ENCODE results near the gene MFAP4.

Gene MFAP4

DNA sequence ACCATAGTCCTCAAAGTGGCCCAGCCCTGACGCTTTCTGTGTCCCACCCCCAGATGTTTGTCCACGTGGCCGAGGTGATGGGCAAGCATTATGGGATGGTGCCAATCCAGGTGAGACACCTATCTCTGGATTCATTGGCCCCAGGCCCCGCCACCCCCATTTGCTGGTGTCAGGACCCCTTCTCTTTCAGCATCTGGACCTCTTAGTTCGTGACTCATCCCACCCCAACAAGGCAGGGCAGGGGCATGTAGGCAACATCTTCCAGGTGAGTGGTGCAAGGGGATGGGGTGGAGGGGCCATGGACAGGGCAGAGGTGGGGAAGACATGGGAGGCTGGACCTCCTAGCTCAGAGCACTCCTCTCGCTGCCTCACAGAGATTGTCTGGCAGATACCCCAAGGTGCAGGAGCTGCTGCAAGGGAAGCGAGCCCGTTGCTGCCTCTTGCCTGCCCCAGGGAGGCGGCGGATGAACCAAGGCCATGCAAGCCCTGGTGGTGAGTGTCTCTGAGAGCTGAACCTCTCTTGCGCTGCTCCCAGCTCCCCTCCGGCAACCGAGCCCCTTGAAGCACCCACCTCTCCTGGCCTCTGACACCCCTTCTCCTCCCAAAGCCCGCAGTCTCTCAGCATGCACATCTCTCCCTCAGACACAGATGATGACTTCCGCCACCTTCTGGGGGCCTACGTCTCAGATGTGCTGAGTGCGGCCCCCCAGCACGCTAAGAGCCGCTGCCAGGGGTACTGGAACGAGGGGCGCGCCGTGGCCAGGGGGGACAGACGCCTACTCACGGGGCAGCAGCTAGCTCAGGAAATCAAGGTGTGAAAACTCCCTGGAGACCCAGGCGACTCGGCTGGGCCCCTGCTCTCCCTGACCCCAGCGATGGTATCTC, 27.6 kb upstream of the MFAP4 start:
- Mint-ChIP-seq H3K9me3 (no peaks in the 10 kb centered on the region), H3K27me3 (no peaks in the 10 kb centered on the region), H3K27ac (no peak overlapping the region), H3K36me3 (ENCODE audit: low read depth) (no peaks in the 10 kb centered on the region), H3K4me3 (no peak overlapping the region), H3K4me1 (peaks cover 4% of the 10 kb centered on the region)
- ATAC-seq (no peak), DNase-seq (no peak)

GRCh38 chr17:19413761-19414160, 26.8 kb upstream of the MFAP4 start:
- DNase-seq (no peak), ATAC-seq (no peak)
- no peaks in the 10 kb centered on the region for H3K36me3 Mint-ChIP-seq (ENCODE audit: low read depth)
- H3K27me3 Mint-ChIP-seq: no peaks in the 10 kb centered on the region
- H3K9me3 Mint-ChIP-seq: no peaks in the 10 kb centered on the region
- peaks cover 6% of the 10 kb centered on the region for H3K4me1 Mint-ChIP-seq
- H3K4me3 Mint-ChIP-seq: no peak overlapping the region
- no peak overlapping the region for H3K27ac Mint-ChIP-seq

- DNase-seq (no peak), ATAC-seq (no peak)
- Mint-ChIP-seq H3K4me3 (no peak overlapping the region), H3K4me1 (peaks cover 2% of the 10 kb centered on the region), H3K9me3 (no peaks in the 10 kb centered on the region), H3K27me3 (no peaks in the 10 kb centered on the region), H3K36me3 (ENCODE audit: low read depth) (no peaks in the 10 kb centered on the region), H3K27ac (no peak overlapping the region)
Observed at GRCh38 chr17:19412984-19413383, 26.0 kb upstream of the MFAP4 start.

DNA sequence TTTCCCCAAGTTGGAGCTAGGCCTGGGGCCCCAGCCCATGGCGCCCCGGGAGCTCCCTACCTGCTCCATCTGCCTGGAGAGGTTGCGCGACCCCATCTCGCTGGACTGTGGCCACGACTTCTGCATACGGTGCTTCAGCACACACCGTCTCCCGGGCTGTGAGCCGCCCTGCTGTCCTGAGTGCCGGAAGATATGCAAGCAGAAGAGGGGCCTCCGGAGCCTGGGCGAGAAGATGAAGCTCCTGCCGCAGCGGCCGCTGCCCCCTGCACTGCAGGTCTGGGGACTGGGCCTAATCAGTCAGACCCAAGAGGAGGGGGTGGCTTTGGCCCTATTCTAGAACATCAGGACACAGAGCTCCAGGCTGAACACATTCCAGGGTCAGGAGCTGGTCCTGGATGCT, 25.5 kb upstream of the MFAP4 start:
- Mint-ChIP-seq H3K4me3 (no peak overlapping the region), H3K4me1 (peaks cover 2% of the 10 kb centered on the region), H3K27ac (no peak overlapping the region), H3K9me3 (no peaks in the 10 kb centered on the region), H3K27me3 (no peaks in the 10 kb centered on the region), H3K36me3 (ENCODE audit: low read depth) (no peaks in the 10 kb centered on the region)
- no peak for ATAC-seq
- no peak for DNase-seq

- ATAC-seq: no peak
- H3K4me1 Mint-ChIP-seq: peaks cover 2% of the 10 kb centered on the region
- no peaks in the 10 kb centered on the region for H3K9me3 Mint-ChIP-seq
Observed at GRCh38 chr17:19411631-19412030, 24.6 kb upstream of the MFAP4 start.

DNA sequence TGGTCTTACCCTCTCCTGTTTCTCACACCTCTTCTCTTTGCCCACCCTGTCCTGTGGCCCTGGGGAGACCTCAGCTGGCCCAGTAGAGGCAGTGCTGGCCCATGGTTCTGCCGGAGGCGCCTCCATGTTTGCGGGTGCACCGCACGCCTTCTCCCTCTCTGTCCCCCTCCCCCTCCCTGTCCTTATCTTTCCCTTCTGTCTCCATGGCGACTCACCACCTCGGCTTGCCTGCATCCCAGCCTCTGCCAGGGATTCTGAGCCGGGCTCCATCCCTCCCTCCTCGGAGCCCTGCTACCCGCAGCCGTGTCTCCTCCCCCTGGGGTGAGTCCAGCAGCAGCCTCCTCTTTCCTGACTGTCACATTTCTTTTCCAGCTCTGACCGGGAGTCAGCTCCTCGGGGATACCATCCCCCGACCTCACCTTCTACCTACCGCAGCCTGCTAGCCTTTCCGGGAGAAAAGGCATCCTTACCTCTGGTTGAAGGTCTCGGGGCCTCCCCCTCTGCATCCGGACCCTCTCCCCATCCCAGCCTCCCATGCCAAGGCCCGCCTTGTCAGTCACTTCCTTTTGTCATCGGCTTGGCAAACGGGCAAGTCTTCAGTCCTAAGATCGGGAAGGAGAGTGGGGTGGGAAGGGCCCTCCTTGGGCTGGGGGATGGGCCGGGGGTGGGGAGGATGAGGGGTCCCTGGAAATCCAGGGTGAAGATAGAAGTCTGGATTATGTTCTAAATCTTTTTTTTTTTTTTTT, 24.1 kb upstream of the MFAP4 start, which contains the start of gene RNF112:
RNF112 (plus strand) TSS at position 358 of the 746 bp plus-strand sequence; CDS start at position 535, 177 bp downstream.
- H3K4me3 Mint-ChIP-seq: no peak within 1 kb of the TSS
- no peak within 1 kb of the TSS for H3K27ac Mint-ChIP-seq
- DNase-seq: no peak
- no peaks in the 10 kb centered on the region for H3K27me3 Mint-ChIP-seq
- ATAC-seq: no peak
- no peaks in the 10 kb centered on the region for H3K9me3 Mint-ChIP-seq
- peaks cover 2% of the 10 kb centered on the region for H3K4me1 Mint-ChIP-seq
- H3K36me3 Mint-ChIP-seq (ENCODE audit: low read depth): no peaks in the 10 kb centered on the region

More at GRCh38 chr17:19411631-19412030, 24.6 kb upstream of the MFAP4 start:
- DNase-seq: no peak
- H3K36me3 Mint-ChIP-seq (ENCODE audit: low read depth): no peaks in the 10 kb centered on the region
- H3K4me3 Mint-ChIP-seq: no peak overlapping the region
- H3K27me3 Mint-ChIP-seq: no peaks in the 10 kb centered on the region
- H3K27ac Mint-ChIP-seq: no peak overlapping the region

- no peak for DNase-seq
- Mint-ChIP-seq H3K4me3 (no peak overlapping the region), H3K9me3 (no peaks in the 10 kb centered on the region), H3K27me3 (no peaks in the 10 kb centered on the region), H3K4me1 (peaks cover 2% of the 10 kb centered on the region), H3K27ac (no peak overlapping the region), H3K36me3 (ENCODE audit: low read depth) (no peaks in the 10 kb centered on the region)
- no peak for ATAC-seq
Observed at GRCh38 chr17:19410091-19410490, 23.1 kb upstream of the MFAP4 start.

GRCh38 chr17:19409509-19409908, 22.5 kb upstream of the MFAP4 start:
- DNase-seq (no peak), ATAC-seq (peak; percentile 20)
- Mint-ChIP-seq H3K9me3 (no peaks in the 10 kb centered on the region), H3K27me3 (no peaks in the 10 kb centered on the region), H3K4me1 (peaks cover 2% of the 10 kb centered on the region), H3K36me3 (ENCODE audit: low read depth) (no peaks in the 10 kb centered on the region), H3K4me3 (no peak overlapping the region), H3K27ac (no peak overlapping the region)

GRCh38 chr17:19409066-19409465, 22.1 kb upstream of the MFAP4 start:
- DNase-seq: no peak
- Mint-ChIP-seq H3K9me3 (no peaks in the 10 kb centered on the region), H3K36me3 (ENCODE audit: low read depth) (no peaks in the 10 kb centered on the region), H3K27ac (no peak overlapping the region), H3K27me3 (no peaks in the 10 kb centered on the region), H3K4me3 (no peak overlapping the region), H3K4me1 (peaks cover 2% of the 10 kb centered on the region)
- ATAC-seq: no peak

- H3K4me3 Mint-ChIP-seq: no peak overlapping the region
- H3K27me3 Mint-ChIP-seq: no peaks in the 10 kb centered on the region
- no peaks in the 10 kb centered on the region for H3K36me3 Mint-ChIP-seq (ENCODE audit: low read depth)
- no peak for ATAC-seq
- DNase-seq: no peak
- H3K27ac Mint-ChIP-seq: no peak overlapping the region
- H3K9me3 Mint-ChIP-seq: no peaks in the 10 kb centered on the region
- H3K4me1 Mint-ChIP-seq: peaks cover 2% of the 10 kb centered on the region
Observed at GRCh38 chr17:19408346-19408710, 21.3 kb upstream of the MFAP4 start.

DNA sequence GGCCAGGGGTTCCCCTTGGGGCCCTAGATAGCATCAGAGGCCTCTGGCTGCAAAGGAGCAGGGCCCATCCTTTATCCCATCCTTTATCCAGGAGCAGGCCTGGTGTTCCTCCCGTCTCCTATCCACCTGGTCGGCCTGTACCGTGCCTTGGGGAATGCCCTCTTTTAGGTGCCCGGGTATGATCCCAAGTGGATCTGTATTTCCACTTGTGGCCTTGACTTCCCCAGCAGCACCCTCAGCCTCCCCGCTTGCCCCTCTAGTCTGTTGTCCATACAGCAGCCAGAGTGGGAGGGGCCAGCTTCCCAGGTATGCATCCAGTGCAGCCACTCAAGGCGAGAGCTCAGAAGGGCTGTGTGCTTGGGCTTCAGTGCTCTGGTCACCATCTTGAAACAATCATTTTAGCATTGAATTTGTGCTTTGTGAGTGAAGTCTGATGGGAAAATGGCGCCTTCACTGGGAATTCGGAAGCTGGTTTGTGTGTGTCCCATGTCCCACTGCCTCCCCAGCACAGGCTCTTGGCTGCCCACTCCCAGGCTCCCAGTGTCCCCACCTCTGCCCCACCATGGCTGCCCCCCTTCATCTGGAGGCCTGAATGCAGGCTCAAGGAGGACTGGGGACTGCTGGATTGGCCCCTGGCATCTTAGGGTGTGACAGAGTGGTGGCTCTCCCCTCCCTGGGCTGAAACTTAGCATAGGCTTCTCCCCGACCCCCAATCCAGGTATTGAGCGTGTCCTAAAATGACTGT, 20.8 kb upstream of the MFAP4 start:
- DNase-seq: no peak
- Mint-ChIP-seq H3K4me3 (no peak overlapping the region), H3K36me3 (ENCODE audit: low read depth) (no peaks in the 10 kb centered on the region), H3K9me3 (no peaks in the 10 kb centered on the region), H3K4me1 (peaks cover 2% of the 10 kb centered on the region), H3K27me3 (no peaks in the 10 kb centered on the region), H3K27ac (no peak overlapping the region)
- ATAC-seq: no peak

DNA sequence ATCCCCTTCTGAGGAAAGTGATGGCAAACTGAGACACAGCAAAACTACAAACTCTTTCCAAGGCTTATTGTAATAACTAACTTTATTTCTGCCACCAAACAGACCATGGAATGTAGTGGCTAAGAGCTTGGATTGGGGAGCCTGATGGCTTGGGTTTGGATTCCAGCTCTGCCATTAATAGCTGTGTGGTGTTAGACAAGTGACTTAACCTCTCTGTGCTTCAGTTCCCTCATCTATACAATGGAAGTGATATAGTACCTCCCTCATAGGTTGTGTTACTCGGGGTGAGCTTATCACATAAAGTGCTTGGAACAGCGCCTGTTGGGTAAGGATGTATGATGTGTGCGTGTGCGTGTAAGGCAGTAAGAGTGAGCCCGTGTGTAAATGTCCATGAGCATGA, 18.1 kb upstream of the MFAP4 start:
- H3K36me3 Mint-ChIP-seq (ENCODE audit: low read depth): no peaks in the 10 kb centered on the region
- no peak overlapping the region for H3K4me3 Mint-ChIP-seq
- H3K4me1 Mint-ChIP-seq: peaks cover 2% of the 10 kb centered on the region
- no peaks in the 10 kb centered on the region for H3K9me3 Mint-ChIP-seq
- DNase-seq (no peak), ATAC-seq (no peak)
- no peak overlapping the region for H3K27ac Mint-ChIP-seq
- H3K27me3 Mint-ChIP-seq: peaks cover 3% of the 10 kb centered on the region

GRCh38 chr17:19404264-19404663, 17.3 kb upstream of the MFAP4 start:
- Mint-ChIP-seq H3K27ac (no peak overlapping the region), H3K9me3 (no peaks in the 10 kb centered on the region), H3K4me1 (peaks cover under 1% of the 10 kb centered on the region), H3K27me3 (peaks cover 3% of the 10 kb centered on the region), H3K4me3 (no peak overlapping the region), H3K36me3 (ENCODE audit: low read depth) (no peaks in the 10 kb centered on the region)
- DNase-seq (no peak), ATAC-seq (no peak)

- Mint-ChIP-seq H3K36me3 (ENCODE audit: low read depth) (no peaks in the 10 kb centered on the region), H3K27ac (no peak overlapping the region), H3K27me3 (peaks cover 3% of the 10 kb centered on the region), H3K9me3 (no peaks in the 10 kb centered on the region), H3K4me3 (no peak overlapping the region), H3K4me1 (no peaks in the 10 kb centered on the region)
- DNase-seq: no peak
- no peak for ATAC-seq
Observed at GRCh38 chr17:19403021-19403420, 16.0 kb upstream of the MFAP4 start.

Data from activated naive CD8-positive, alpha-beta T cell treated with anti-CD3 and anti-CD28 coated beads, Interleukin-2, amount 50 U/mL, for 24 hours (primary cell).